ENCODE measurements around the gene VSX1. TPM values are rescaled to one million over a fixed set of nuclear protein-coding genes. Genes with fewer than 3 reads are reported as not detected.

VSX1 gene
- total RNA-seq, 2 donors from 2014 or later = not detected

- Mint-ChIP-seq H3K9me3 (no peaks in the 10 kb centered on the region), H3K4me3 (no peak overlapping the region), H3K27ac (no peak overlapping the region), H3K4me1 (no peaks in the 10 kb centered on the region), H3K27me3 (ENCODE audit: insufficient read depth) (peaks cover 2% of the 10 kb centered on the region), H3K36me3 (ENCODE audit: low read depth) (no peaks in the 10 kb centered on the region)
- Histone ChIP-seq H3K27ac (ENCODE audit: low read depth, low read length) (no peak overlapping the region), H3K4me3 (ENCODE audit: low read length) (no peak overlapping the region), H3K27me3 (ENCODE audit: control insufficient read depth, insufficient read depth, low read length, poor library complexity, severe bottlenecking) (no peaks in the 10 kb centered on the region), H3K4me1 (ENCODE audit: control insufficient read depth, insufficient read depth, low read length) (no peaks in the 10 kb centered on the region), H3K9ac (ENCODE audit: extremely low read depth, low read length, poor library complexity, severe bottlenecking) (no peak overlapping the region), H3K36me3 (ENCODE audit: control insufficient read depth, insufficient read depth, low read length) (no peaks in the 10 kb centered on the region), H3K9me3 (ENCODE audit: control insufficient read depth, low read length) (no peaks in the 10 kb centered on the region)
- 90 to 95% methylated on average over 12 to 21 of the region's 21 CpGs for WGBS, 2 experiments (ENCODE audit: insufficient coverage in 1 of 2, insufficient read length in 1 of 2)
- TF ChIP-seq CTCF (conservative IDR thresholded peaks at IDR 0.05) = no peak
- no peak for DNase-seq
These were observed 40.0 kb downstream of the VSX1 start for GRCh38 chr20:25041813-25042530.

GRCh38 chr20:25040438-25040831 lies 41.5 kb downstream of the VSX1 start:
- no peak for DNase-seq
- Histone ChIP-seq H3K27ac (ENCODE audit: low read depth, low read length) (no peak overlapping the region), H3K27me3 (ENCODE audit: control insufficient read depth, insufficient read depth, low read length, poor library complexity, severe bottlenecking) (no peaks in the 10 kb centered on the region), H3K4me1 (ENCODE audit: control insufficient read depth, insufficient read depth, low read length) (no peaks in the 10 kb centered on the region), H3K36me3 (ENCODE audit: control insufficient read depth, insufficient read depth, low read length) (no peaks in the 10 kb centered on the region), H3K9me3 (ENCODE audit: control insufficient read depth, low read length) (no peaks in the 10 kb centered on the region), H3K4me3 (ENCODE audit: low read length) (no peak overlapping the region), H3K9ac (ENCODE audit: extremely low read depth, low read length, poor library complexity, severe bottlenecking) (no peak overlapping the region)
- TF ChIP-seq CTCF (conservative IDR thresholded peaks at IDR 0.05) = no peak
- Mint-ChIP-seq H3K4me1 (no peaks in the 10 kb centered on the region), H3K27ac (no peak overlapping the region), H3K4me3 (no peak overlapping the region), H3K9me3 (no peaks in the 10 kb centered on the region), H3K36me3 (ENCODE audit: low read depth) (no peaks in the 10 kb centered on the region), H3K27me3 (ENCODE audit: insufficient read depth) (peaks cover 3% of the 10 kb centered on the region)
- WGBS, 2 experiments (ENCODE audit: insufficient coverage in 1 of 2, insufficient read length in 1 of 2) = 89% methylated on average over 6 of the region's 6 CpGs

GRCh38 chr20:25039697-25040437 lies 42.1 kb downstream of the VSX1 start:
- no peaks in the 10 kb centered on the region for H3K36me3 ChIP-seq (ENCODE audit: control insufficient read depth, insufficient read depth, low read length)
- Mint-ChIP-seq H3K4me1 (no peaks in the 10 kb centered on the region), H3K9me3 (no peaks in the 10 kb centered on the region), H3K36me3 (ENCODE audit: low read depth) (no peaks in the 10 kb centered on the region), H3K27me3 (ENCODE audit: insufficient read depth) (peaks cover 3% of the 10 kb centered on the region), H3K27ac (no peak overlapping the region), H3K4me3 (no peak overlapping the region)
- H3K27ac ChIP-seq (ENCODE audit: low read depth, low read length) = no peak overlapping the region
- DNase-seq = no peak
- 91% methylated on average over 4 to 9 of the region's 9 CpGs for WGBS, 2 experiments (ENCODE audit: insufficient coverage in 1 of 2, insufficient read length in 1 of 2)
- no peaks in the 10 kb centered on the region for H3K9me3 ChIP-seq (ENCODE audit: control insufficient read depth, low read length)
- no peak overlapping the region for H3K4me3 ChIP-seq (ENCODE audit: low read length)
- no peaks in the 10 kb centered on the region for H3K27me3 ChIP-seq (ENCODE audit: control insufficient read depth, insufficient read depth, low read length, poor library complexity, severe bottlenecking)
- no peak for TF ChIP-seq CTCF (conservative IDR thresholded peaks at IDR 0.05)
- no peaks in the 10 kb centered on the region for H3K4me1 ChIP-seq (ENCODE audit: control insufficient read depth, insufficient read depth, low read length)
- H3K9ac ChIP-seq (ENCODE audit: extremely low read depth, low read length, poor library complexity, severe bottlenecking) = no peak overlapping the region

Data from endodermal cell (in vitro differentiated cells).